Body of pancreas (tissue), 4 donors: ENCODE results near the gene LDHAL6A. TPM values are rescaled to one million over a fixed set of nuclear protein-coding genes. Genes with fewer than 3 reads are reported as not detected.

ENCODE experiments used
- ATAC-seq: fragments of 150-250 bp; one replicate; pipeline ENCODE4 v1.9.1; 2016
- DNase-seq, 4 donors: peaks; one replicate each; pipeline ENCODE4 v3.0.0-alpha.2; 2019
- H3K27ac ChIP-seq, 4 donors: fragments of 200-600 bp; sonication (generic); 1 replicate in 3 of 4; 2 replicates in 1 of 4; pipeline versions ENCODE4 v1.5.1 to v1.6.1; 2016 to 2019; ENCODE audit warnings: mild to moderate bottlenecking in 1 of 4, mixed read lengths in 1 of 4, moderate library complexity in 1 of 4
- H3K27me3 ChIP-seq, 2 donors: fragments of 200-600 bp; sonication (generic); one replicate each; pipeline ENCODE4 v1.6.0; 2016; ENCODE audit warnings: mild to moderate bottlenecking in 1 of 2
- H3K36me3 ChIP-seq, 2 donors: fragments of 200-600 bp; sonication (generic); replicated peaks in 1 of 2; 2 replicates each; pipeline ENCODE4 v1.5.1; 2016; ENCODE audit warnings: low read depth in 2 of 2; ENCODE audit not compliant: insufficient read depth in 1 of 2
- H3K4me1 ChIP-seq: fragments of 200-600 bp; sonication (generic); one replicate; pipeline ENCODE4 v1.6.0; 2016
- H3K4me3 ChIP-seq, 2 donors: fragments of 200-600 bp; sonication (generic); 1 replicate in 1 of 2; 2 replicates in 1 of 2; pipeline ENCODE4 v1.5.1; 2016 to 2019
- H3K9me3 ChIP-seq, 3 donors: fragments of 200-600 bp; sonication (generic); 1 replicate in 2 of 3; 2 replicates in 1 of 3; pipeline ENCODE4 v1.5.1; 2016
- POLR2A ChIP-seq, 3 donors: fragments of 450-650 bp; IDR thresholded peaks; one replicate each; pipeline ENCODE4 v1.6.1; 2016; ENCODE audit warnings: antibody characterized with exemption in 3 of 3, mild to moderate bottlenecking in 2 of 3
- WGBS, 2 donors: methylation state at CpG; one replicate each; pipeline ENCODE4 v1.1.5; 2017; 5-methylcytosine and 5-hydroxymethylcytosine counted together
- intact Hi-C: fragments of 100-400 bp; cut with DNase I; formaldehyde crosslinking; loops from one replicate; pipeline ENCODE4 v1.15.1; 2023
- total RNA-seq, 2 donors: library from RNA; depleted of rRNA; stranded (reverse); fragments of >200 nt; gene quantifications; one replicate each; pipeline ENCODE4 v1.1.0, GENCODE V29; 2016
- TF ChIP-seq, protein P1 (sequence below), 7 experiments: fragments of 450-650 bp in 4 of 7; fragments of 200-600 bp in 3 of 7; sonication (generic) in 3 of 7; IDR thresholded peaks; one replicate each; pipeline ENCODE4 v1.5.1; 2016 to 2019; ENCODE audit warnings: antibody characterized with exemption in 7 of 7

Gene LDHAL6A
- total RNA-seq, 2 donors from 2014 or later: not detected

DNA sequence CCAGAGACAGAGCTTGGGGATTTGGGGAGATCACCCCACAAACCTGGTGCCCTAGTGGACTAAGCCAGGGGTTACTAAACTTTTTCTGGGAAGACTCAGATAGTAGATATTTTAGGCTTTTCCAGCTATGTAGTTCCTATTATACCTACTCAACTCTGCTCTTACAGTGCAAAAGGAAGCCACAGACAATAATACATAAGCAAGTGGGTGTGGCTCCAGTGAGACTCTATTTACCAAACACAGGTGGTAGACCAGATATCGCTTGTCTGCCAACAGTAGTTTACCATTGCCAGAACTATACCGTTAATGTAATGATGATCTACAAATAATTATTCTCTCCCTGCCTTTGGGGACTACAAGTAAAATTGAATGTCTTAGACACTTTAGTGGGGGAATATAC lies 36.6 kb upstream of the LDHAL6A start:
- intact Hi-C loops: no loop called here
- Histone ChIP-seq H3K9me3 (no peaks in the 10 kb centered on the region), H3K4me1 (no peaks in the 10 kb centered on the region), H3K27me3 (no peaks in the 10 kb centered on the region), H3K27ac (no peak overlapping the region), H3K4me3 (no peak overlapping the region), H3K36me3 (no peaks in the 10 kb centered on the region)
- ATAC-seq: no peak
- no peak for DNase-seq
- WGBS, 2 donors: 66 to 68% methylated on average over 2 of the region's 2 CpGs
- no peak for TF ChIP-seq POLR2A (IDR thresholded peaks at IDR 0.05)
- TF ChIP-seq, protein P1, sequence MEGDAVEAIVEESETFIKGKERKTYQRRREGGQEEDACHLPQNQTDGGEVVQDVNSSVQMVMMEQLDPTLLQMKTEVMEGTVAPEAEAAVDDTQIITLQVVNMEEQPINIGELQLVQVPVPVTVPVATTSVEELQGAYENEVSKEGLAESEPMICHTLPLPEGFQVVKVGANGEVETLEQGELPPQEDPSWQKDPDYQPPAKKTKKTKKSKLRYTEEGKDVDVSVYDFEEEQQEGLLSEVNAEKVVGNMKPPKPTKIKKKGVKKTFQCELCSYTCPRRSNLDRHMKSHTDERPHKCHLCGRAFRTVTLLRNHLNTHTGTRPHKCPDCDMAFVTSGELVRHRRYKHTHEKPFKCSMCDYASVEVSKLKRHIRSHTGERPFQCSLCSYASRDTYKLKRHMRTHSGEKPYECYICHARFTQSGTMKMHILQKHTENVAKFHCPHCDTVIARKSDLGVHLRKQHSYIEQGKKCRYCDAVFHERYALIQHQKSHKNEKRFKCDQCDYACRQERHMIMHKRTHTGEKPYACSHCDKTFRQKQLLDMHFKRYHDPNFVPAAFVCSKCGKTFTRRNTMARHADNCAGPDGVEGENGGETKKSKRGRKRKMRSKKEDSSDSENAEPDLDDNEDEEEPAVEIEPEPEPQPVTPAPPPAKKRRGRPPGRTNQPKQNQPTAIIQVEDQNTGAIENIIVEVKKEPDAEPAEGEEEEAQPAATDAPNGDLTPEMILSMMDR (IDR thresholded peaks at IDR 0.05): no peak

DNA sequence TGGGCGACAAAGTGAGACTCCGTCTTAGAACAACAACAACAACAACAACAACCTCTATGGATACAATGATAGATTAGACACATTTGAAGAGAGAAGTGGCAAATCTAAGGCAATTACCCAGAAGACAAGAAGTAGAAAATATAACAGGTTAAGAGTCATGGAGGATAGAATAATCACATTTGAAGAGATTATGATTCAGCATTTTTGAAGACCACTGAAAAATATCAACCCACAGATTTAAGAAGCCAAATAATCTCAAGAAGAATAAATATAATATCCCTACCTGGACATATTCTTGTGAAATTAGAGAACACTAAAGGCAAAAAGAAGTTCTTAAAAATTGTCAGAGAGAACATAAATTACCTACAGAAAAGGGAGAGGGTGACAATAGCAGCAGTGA lies 35.6 kb upstream of the LDHAL6A start:
- intact Hi-C loops: no loop called here
- Histone ChIP-seq H3K27me3 (no peaks in the 10 kb centered on the region), H3K4me1 (no peaks in the 10 kb centered on the region), H3K36me3 (no peaks in the 10 kb centered on the region), H3K4me3 (no peak overlapping the region), H3K27ac (no peak overlapping the region), H3K9me3 (no peaks in the 10 kb centered on the region)
- TF ChIP-seq, protein P1 (IDR thresholded peaks at IDR 0.05): no peak
- no peak for TF ChIP-seq POLR2A (IDR thresholded peaks at IDR 0.05)
- ATAC-seq (no peak), DNase-seq (no peak)
- WGBS, 2 donors: 87 to 91% methylated on average over 2 of the region's 2 CpGs

GRCh38 chr11:18427240-18427639 lies 28.4 kb upstream of the LDHAL6A start:
- no peaks in the 10 kb centered on the region for H3K27me3 ChIP-seq
- no peak overlapping the region for H3K27ac ChIP-seq
- 65 to 71% methylated on average over 4 of the region's 4 CpGs for WGBS, 2 donors
- H3K36me3 ChIP-seq: no peaks in the 10 kb centered on the region
- no peaks in the 10 kb centered on the region for H3K9me3 ChIP-seq
- no peak for ATAC-seq
- no peaks in the 10 kb centered on the region for H3K4me1 ChIP-seq
- H3K4me3 ChIP-seq: no peak overlapping the region
- DNase-seq: no peak
- intact Hi-C loops: no loop called here
- no peak for TF ChIP-seq POLR2A (IDR thresholded peaks at IDR 0.05)
- TF ChIP-seq, protein P1 (IDR thresholded peaks at IDR 0.05): no peak

DNA sequence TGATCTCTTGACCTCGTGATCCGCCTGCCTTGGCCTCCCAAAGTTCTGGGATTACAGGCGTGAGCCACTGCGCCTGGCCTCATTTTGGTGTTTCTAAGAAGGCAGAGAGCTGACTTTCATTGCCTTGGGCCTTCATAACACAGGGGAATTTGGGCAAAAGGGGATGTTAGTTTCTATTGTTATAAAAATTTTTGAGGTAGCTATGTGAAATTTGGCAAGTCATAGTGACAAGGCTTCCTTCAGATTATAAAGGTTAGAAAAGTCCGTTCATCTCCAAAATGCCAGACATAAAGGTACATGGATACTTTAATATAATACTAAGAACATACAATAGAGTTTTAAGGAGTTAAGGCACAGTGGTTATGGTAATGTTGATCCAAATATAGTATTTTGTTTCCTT lies 26.3 kb upstream of the LDHAL6A start:
- WGBS, 2 donors: 79 to 81% methylated on average over 5 of the region's 5 CpGs
- intact Hi-C loops: no loop called here
- ATAC-seq (no peak), DNase-seq (no peak)
- no peaks in the 10 kb centered on the region for H3K9me3 ChIP-seq
- no peaks in the 10 kb centered on the region for H3K4me1 ChIP-seq
- TF ChIP-seq, protein P1 (IDR thresholded peaks at IDR 0.05): no peak
- H3K27ac ChIP-seq: no peak overlapping the region
- H3K36me3 ChIP-seq: no peaks in the 10 kb centered on the region
- H3K4me3 ChIP-seq: no peak overlapping the region
- H3K27me3 ChIP-seq: no peaks in the 10 kb centered on the region

DNA sequence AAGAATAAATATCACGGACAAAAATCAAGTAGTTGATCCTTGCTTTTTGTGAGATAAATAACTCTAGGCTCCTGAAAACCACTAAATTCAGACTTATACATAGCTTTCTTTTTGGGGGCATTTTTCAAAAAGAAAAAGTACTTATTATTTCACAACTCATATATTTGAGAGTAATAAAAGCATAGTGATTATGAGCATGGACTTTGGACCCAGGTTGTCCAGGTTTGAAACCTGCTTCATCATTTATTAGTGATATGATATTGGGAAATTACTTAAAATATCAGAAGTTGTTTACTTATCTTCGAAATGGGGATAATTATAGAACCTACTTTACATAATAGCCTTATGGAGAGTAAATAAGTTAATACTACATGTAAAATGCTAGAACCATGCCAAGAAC lies 17.0 kb upstream of the LDHAL6A start:
- Histone ChIP-seq H3K27me3 (no peaks in the 10 kb centered on the region), H3K27ac (no peak overlapping the region), H3K4me1 (no peaks in the 10 kb centered on the region), H3K4me3 (no peak overlapping the region), H3K36me3 (no peaks in the 10 kb centered on the region), H3K9me3 (no peaks in the 10 kb centered on the region)
- intact Hi-C loops: no loop called here
- no peak for ATAC-seq
- 52% methylated on average over 2 of the region's 2 CpGs for WGBS, 2 donors
- no peak for DNase-seq
- TF ChIP-seq, protein P1 (IDR thresholded peaks at IDR 0.05): no peak
- TF ChIP-seq POLR2A (IDR thresholded peaks at IDR 0.05): no peak
